ENCODE results near the gene TRMT2A.
"Not testable (repeated sequence)": the region's sequence is repeated elsewhere in the genome, so short reads cannot be mapped to it uniquely, and the experiment has no call there.

The TRMT2A gene

DNA sequence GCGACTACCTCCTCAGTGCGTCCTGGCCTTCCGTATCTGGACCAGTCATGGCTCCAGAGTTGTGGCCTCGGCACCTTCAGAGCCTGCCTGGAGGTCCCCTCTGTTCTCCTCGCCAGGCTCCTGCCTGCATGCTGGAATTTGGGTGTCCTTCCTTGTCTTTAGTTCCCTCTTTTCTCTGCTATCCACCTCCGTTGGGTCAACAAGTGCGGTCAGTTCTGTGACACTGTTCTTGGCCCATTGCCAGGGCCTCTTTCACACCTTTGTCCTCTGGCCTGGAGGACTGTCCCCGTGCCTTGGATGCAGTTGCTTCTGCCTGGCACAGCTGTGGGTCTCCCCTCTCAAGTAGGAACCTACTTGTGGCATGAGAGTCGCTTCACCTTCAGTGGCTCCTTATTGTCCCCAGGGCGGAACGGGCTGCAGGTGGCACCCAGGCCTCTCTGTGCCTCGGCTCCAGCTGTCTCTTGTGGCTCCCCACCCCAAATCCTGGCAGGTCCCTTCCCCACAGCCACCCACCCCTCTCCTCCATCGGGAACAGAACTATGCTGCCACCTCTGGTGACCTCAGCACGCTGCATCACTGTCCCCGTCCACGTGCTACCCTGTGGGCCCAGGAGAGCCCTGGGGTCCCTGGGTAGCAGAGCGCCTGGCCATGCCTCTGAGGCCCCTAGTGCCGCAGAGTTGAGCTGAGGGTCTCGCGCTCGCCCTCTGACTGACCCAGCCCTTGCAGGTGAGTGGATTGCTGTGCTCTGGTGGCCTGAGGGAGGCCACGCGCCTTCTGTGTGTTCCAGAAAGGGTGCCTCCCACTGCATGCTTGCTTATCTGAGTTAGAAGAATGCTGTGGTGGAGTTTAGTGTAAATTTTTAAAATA is 32.2 kb downstream of the TRMT2A start:
- peak; percentile 63 for DNase-seq

DNA sequence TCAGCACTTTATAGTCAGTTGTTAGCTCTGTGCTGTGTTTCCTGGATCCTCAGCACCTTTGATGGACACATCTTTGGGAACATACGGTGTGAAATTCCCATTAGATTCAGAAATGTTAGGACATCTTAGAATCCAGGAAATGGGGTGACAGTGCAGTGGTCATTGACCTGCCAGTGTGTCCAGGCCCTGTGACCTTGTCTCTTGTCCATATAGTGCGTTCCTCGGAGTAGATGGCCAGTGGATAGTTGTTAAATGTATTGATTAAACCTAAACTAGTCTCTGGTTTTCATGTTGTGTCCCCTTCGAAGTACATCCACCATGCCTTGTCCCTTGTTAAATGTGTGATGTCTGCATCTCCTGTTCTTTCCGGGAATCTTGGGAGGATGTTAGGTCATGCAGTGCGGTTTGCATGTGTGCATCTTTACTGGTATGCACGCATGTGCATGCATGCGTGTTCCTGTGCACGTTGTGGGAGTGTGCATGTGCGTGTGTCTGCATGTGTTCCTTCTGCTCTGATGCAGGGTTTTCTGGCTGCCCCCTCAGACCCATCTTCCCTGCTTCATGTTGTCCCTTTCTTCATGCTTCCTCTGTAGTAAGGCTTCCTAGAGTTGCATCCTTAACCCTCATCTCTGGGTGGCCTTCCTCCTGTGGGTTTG is 33.0 kb downstream of the TRMT2A start:
- no peak for DNase-seq

DNA sequence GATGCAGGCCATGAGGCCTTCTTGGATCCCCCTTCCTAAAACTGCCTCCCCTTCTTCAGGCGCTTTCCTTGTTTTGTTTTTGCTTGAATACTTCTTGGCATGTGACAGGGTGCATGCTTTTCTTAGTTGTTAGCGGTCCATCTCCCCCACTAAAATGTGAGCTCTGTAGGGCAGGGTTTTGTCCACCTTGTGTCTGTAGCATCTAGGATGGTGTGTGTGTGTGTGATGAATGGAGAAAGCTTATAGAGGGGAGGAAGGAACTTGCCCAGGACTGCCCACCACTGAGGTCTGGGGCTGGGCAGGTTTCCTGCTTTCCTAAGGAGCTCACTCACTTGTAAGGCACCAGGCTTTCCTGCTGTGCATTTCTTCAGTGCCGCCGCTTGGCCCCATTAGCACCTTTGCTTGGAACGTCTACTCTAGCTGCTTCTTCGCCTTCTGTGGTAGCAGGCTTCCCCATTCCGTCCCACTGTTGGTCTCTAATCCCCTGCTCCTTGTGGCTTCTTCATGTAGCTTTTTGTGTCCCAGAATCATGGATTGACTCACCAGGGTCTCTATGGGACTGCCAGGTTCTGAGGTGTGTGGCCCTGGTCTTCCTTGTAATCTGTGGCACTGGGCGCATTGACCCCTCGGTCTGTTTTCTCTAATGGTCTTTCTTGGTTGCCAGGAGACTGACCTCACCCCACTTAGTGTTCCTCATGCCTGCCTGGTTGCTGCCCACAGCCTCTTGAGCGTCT is 33.7 kb downstream of the TRMT2A start:
- no peak for DNase-seq

DNA sequence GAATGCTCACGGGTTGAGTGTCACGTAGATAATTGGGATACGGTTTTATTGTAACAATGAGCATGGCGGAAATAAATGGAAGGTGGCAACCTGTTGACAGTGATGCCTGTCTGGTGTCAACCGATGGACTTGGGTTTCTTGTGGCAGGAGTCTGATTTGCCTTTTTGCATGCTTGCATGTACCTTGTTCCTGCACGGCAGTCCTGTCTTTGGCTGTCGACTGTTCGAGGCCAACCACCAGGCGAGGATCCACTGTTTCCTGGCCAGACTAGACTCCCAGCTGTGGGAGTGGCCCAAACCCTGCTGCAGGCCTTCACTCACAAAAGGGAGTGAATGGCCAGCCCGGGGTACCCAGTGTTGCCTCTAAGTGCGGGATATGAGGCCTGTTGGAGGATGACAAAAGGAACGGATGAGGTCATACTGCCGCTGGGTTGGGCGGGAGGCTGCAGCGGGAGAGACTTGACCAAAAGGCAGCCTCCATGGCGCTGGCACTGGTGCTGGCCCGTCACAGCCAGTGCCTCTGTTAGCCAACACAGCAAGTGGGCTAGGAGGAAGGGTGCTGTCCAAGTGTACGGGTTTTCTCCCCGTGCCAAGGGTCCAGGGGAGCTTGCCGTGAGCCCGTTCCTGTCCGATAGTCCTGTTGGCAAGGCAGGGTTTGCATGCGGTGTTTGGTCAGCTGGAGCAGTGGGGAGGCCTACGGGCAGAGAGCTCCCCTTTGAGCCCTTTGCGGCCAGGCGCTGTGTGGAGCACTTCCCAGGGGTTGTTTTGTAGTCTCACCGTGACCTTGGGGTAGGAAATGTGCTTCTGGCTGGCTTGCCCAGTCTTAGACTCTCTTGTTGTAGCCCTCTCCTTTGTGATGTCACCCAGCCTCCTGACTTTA is 36.0 kb downstream of the TRMT2A start:
- peak; percentile 72 for DNase-seq

DNA sequence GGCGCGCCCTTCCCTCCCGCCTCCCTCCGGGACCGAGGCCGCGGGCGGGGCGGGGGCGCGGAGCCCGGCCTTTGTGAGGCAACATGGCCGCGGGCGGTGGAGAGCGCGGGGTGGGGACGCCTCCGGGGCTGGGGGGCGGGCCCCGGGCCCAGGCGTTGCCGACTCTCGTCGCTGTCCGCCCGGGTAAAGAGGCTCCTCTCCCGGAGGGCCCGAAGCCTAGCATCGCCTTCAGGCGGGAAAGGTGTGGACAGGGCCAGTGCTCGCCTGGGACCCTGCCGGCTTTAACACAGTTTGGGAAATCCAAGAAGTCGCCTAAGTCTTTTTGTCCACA is 36.6 kb downstream of the TRMT2A start:
- DNase-seq: peak; percentile 87

DNA sequence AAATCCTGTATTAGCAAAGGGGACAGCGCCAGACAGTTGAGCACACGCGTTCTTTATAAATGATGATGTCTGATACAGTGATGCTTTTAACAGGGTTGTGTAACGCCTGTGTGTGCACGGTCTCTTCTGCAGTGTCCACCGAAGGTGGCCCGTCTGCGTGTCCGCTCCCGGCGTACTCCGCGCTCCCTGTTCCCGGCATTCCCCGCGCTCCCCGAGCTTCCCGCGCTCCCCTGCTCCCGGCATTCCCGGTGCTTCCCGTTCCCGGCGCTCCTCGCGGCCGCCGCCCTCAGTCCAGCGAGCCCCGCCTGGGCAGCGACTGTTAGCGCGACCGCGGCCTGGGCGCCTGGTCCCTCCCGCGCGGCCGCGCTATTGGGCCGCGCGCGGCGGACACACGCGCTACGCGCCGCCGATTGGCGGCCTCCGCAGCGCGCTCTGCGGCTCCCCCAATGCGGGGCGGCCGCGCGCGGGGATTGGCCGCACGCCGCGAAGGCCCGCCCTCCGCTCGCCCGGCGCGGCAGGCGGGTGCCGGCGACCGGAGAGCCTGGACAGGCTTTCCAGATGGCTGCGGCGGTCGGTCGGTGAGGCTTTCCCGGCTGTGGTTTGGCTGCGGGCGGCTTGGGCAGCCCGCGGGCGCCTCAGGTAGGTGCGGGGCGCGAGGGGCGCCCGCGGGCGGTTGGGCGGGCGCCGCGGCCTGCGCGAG is 37.1 kb downstream of the TRMT2A start, which contains the start of gene DGCR8:
DGCR8 (plus strand) TSS at position 497 of the 700 bp plus-strand sequence. CDS start 5,723 bp downstream, outside the sequence.
- peak; percentile 99 for DNase-seq

DNA sequence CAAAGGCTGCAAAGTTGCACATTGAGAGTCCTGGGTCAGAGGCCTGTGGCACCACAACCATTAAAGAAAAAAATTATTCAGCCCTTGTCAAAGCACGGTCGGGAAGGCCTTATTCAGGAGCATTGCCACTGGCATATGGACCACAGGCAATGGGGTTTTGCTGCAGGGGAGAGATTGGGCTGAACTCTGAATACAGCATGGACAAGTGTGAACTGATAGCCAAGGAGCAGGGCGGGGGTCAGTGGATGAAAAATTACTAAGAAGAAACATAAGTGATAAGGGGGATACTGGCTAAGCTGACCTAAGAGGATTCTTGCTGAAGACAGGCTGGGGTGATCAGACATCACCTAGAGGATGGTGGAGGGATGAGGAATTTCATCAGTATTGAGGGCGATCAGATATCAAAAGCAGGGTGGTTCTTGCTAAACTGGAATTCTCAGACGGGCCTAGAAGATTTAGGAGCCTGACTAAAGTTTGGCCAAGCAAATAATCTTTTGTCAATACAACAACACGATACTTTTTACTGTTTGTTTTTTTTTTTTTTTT is 40.3 kb downstream of the TRMT2A start:
- peak; percentile 42 for DNase-seq

DNA sequence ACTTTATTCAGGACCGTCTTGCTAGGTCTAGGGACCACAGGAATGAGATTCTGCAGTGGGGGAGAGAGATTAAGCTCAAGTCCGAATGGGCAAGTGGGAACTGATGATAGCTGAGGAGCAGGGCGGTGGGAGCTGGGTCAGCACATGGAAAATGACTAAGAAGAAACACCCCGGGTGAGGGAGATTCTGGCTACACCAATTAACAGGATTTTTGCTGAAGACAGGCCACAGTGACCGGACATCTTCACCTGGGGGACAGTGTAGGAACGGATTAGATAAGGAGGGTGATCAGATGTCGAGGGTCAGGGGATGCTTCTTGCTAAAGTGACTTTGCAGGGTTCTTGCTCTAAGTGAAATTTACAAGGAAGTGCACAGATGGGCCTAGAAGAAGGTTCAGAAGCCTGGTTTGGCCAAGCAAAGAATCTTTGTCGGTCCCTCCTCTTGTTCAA is 45.5 kb downstream of the TRMT2A start:
- no peak for DNase-seq

DNA sequence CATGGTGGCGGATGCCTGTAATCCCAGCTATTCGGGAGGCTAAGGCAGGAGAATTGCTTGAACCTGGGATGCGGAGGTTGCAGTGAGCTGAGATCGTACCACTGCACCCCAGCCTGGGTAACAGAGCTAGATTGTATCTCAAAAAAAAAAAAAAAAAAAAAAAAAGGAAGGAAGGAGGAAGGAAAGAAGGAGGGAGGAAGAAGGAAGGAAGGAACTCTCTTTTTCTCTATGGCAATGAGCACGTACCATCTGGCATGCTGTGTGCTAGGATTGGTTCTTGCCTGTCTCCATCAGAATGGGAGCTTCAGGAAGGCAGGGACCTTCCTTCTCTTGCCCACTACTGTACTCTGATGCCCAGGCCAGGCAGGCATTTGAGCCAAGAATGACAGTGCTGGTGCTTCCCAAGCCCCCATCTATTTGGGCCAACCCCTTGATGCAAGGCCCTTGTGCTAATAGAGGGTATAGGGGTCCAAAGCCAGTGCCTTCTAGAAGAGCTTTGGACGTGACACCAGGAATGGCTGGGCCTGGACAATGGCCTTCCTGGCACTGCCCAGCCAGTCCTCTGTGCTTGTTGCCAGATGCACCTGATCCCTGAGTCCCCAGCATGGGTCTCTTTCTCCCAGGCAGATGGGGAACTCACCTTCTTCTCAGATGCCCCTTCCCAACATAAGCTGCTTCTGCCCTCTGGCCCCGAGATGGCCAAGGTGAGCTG is 47.5 kb downstream of the TRMT2A start:
- no peak for DNase-seq

DNA sequence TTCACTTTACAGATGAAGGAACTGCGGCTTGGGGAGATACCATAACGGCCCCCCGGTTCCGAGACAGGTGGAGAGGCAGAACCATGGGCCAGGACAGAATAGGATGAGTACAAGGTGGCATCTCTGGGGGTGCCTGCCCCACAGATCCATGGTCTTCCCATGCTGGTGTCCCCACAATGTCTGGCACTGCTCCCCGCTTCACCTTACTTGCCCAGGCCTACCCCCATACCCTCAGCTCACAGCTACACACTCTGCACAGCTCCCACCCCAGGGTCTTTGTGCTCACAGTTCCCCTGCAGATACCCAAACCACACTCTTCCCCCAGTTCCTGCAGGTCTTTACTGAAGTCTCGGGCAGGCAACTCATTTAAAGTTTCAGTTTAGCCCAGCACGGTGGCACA is 48.4 kb downstream of the TRMT2A start:
- DNase-seq: no peak

DNA sequence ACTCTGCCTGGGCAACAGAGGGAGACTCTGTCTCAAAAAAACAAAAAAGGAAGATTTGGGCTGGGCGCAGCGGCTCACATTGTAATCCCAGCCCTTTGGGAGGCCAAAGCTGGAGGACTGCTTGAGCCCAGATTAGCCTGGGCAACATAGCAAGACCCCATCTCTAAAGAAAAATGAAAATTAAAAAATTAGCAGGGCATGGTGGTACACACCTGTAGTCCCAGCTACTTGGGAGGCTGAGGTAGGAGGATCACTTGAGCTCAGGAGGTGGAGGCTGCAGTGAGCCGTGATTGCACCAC is 49.7 kb downstream of the TRMT2A start:
- not testable (repeated sequence) for DNase-seq

DNA sequence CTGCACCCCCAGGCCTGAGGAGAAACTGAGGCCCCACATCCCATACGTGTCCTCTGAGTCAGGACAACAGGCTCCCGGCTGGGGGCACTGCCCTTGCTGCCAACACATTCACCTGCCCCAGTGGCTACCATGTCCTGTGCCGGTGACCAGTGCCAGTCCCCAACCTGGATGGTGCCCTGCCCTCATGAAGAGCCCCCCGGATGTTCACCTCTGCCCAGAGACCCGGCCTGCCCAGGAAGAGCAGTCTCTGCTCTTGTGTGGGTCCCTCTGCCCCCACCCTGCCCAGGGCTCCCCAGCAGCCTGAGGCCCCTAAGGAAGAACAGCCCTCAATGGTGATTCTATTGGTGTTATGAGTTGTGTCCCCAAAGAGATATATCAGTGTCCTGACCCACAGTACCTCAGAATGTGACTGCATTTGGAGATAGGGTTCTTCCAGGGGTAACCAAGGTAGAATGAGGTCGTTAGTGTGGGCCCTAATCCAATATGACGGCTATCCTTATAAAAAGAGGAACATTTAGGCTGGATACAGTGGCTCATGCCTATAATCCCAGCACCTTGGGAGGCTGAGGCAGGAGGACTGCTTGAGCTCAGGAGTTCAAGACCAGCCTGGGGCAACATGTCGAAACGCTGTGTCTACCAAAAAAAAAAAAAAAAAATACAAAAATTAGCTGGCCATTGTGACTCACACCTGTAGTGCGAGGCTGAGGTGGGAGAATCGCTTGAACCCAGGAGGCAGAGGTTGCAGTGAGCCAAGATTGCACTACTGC is 50.2 kb downstream of the TRMT2A start:
- DNase-seq: no peak

DNA sequence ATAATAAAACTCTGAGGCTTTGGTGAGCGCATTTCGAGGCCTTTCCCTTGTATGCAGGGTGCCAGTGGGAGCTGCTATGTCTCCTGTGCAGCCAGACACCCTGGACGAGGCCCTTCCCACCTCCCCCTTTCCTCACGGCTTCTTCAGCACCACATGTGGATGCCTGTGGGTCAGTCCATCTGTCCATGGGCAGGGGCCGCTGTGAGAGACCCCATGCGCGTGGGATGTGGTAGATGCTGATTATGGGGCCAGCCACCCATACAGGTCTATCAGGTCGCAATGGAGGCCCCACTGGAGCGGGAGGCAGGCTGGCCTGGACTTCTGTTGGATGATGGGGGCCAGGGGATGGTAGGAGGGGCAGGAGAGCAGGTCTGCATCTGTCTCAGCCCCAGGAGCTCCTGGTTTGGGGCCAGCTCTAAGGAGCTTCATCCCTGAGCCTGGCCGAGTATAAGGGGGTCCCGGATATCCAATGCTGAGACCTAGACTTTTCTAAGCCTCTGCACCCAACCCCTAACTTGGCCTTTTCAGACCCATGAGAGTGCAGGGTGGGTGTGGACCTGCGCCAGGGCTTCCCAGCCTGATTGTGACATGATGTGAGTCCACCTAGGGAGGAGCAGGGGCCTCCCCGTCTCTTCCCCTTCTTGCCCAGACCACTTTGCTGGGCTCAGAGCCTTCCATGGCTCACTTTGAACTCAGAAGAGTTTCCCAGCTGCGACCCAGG is 51.0 kb downstream of the TRMT2A start:
- no peak for DNase-seq

DNA sequence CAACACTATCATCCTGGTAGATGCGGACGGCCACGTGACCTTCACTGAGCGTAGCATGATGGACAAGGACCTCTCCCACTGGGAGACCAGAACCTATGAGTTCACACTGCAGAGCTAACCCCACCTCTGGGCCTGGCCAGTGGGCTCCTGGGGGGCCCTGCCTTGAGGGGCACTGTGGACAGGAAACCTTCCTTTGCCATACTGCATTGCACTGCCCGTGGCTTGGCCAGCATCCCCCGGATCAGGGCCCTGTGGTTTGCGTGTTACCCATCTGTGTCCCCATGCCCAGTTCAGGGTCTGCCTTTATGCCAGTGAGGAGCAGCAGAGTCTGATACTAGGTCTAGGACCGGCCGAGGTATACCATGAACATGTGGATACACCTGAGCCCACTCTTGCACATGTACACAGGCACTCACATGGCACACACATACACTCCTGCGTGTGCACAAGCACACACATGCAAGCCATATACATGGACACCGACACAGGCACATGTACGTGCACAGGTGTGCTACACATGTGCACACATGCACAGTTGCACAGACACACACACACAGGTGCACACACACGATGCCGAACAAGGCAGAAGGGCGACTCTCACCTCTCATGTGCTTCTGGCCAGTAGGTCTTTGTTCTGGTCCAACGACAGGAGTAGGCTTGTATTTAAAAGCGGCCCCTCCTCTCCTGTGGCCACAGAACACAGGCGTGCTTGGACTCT is 52.3 kb downstream of the TRMT2A start:
- DNase-seq: no peak

DNA sequence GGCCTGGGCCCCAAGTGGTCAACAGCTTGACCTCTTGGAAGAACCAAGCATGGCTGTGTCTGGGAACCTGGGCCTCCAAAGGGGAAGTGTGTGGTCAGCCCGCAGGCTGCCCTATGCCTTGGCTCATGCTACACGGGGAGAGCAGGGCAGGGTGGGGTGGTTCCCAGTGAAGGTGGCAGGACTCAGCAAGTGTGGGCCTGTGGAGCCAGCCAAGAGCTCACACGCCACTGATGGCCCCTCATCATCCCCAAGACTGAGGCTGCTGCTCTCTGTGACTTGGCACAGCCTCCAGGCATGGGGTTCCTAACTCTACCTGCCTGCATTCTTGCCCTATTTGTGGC is 52.9 kb downstream of the TRMT2A start:
- DNase-seq: peak; percentile 45

DNA sequence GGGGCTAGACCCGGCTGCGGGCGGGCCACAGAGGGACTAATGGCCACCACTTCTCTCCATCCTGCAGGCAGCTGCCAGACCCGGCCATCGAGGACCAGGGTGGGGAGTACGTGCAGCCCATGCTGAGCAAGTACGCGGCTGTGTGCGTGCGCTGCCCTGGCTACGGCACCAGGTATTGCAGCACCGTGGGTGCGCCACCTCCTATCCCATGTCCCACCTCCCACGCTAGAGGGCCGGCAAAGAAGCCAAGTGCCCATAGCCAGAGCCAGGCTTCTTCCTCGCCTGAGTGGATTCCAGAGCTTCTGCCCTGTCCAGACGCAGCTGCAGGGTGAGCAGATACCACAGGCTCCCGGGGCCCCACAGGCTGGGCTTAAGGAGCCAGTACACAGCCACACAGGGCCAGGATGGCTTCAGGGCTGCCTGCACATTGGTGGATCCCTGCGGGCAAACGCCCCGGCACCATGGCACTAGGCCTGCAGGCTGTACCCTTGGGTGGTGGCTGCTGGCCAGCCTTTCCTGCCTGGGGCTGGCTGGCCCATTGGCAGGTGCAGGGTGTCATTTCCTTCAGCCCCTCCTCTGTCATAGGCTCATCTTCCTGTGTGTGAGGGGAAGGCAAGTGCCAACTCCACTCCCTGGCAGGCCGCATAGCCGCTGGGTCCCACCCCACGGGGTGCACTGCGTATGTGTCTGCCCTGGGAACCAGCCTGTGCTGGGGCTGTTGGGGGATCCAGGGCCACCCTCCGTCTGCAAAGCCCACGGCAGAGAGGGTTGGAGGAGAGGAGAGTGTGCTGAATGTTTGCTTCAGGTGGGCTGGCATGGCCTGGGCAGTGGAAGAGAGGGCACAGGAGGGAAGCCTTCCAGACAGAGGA is 53.5 kb downstream of the TRMT2A start:
- no peak for DNase-seq

DNA sequence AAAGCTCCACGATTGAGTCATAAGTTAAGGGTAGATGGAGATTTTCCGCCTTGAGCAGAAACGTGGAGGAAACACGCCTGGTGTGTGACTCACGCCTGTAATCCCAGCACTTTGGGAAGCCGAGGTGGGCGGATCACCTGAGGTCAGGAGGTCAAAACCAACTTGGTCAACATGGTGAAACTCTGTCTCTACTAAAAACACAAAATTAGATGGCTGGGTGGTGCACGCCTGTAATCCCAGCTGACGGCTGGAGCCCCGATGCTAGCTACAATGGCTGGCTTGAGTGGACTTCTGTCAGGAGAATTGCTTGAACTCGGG is 54.3 kb downstream of the TRMT2A start:
- no peak for DNase-seq

DNA sequence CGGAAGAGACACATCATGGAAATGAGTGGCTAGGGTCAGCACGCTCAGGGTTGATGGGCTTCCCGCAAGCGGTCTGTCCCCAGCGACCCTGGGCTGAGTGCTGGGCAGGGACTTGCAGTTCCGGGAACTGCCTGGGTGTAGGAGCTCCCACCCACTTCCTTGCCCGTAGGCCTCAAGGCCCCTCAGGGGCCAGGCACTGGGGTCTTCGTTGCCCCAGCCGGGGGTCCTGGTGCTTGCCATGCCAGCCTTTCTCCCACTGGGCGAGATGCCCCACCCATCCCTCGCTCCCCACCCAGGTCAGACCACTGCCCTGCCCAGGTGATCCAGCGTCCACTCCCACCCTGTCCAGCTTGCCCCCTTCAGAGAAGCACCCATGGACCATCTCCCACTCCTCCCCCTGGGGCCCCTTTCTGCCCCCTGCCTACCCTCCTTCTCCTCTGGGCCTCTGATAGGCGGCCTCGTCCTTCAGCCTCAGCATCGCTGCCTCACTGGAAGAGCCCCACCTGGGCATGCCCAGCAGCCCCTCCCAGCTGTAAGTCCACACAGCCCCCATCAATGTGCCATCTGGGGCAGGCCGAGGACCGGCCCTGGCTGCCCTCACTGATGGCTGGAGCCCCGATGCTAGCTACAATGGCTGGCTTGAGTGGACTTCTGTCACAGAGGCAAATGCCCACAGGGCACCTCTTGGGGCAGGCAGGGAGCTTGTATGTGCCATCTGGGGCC is 54.8 kb downstream of the TRMT2A start:
- no peak for DNase-seq
